Measurements from ENCODE around the gene SFI1.

DNA sequence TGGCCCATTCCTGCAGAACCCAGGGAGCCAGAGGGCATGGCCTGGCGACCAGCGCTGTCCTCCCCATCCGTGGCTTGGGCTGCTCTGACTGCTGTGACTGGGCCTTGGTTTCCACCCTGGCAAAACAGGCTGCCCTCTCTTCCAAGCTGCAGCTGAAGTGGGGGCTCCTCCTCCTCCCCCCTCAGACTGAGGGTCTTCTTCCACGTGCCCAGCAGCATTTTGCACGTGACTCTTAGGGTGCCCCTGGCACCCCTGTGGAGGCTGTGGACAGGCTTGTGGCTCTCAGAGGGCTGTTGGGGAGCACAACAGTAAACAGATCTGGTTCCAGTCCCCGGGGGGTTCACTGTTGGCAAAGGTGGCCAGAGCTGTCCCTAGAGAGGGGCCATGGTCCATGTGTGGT, 114.3 kb downstream of the SFI1 start:
- TF ChIP-seq POLR2A (IDR thresholded peaks at IDR 0.05): no peak
- TF ChIP-seq, protein P1, sequence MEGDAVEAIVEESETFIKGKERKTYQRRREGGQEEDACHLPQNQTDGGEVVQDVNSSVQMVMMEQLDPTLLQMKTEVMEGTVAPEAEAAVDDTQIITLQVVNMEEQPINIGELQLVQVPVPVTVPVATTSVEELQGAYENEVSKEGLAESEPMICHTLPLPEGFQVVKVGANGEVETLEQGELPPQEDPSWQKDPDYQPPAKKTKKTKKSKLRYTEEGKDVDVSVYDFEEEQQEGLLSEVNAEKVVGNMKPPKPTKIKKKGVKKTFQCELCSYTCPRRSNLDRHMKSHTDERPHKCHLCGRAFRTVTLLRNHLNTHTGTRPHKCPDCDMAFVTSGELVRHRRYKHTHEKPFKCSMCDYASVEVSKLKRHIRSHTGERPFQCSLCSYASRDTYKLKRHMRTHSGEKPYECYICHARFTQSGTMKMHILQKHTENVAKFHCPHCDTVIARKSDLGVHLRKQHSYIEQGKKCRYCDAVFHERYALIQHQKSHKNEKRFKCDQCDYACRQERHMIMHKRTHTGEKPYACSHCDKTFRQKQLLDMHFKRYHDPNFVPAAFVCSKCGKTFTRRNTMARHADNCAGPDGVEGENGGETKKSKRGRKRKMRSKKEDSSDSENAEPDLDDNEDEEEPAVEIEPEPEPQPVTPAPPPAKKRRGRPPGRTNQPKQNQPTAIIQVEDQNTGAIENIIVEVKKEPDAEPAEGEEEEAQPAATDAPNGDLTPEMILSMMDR (IDR thresholded peaks at IDR 0.05): no peak

Data from heart left ventricle (tissue), 13 donors.